ENCODE results near the gene SPATA22.
"Not testable (repeated sequence)": the region's sequence is repeated elsewhere in the genome, so short reads cannot be mapped to it uniquely, and the experiment has no call there.

The SPATA22 gene

GRCh38 chr17:3433215-3433614 lies 38.4 kb downstream of the SPATA22 start:
- not testable (repeated sequence) for H3K9me3 ChIP-seq (ENCODE audit: control insufficient read depth in 2 of 2, low read length in 2 of 2); H3K27ac ChIP-seq (ENCODE audit: low read depth in 2 of 2, low read length in 2 of 2); H3K9ac ChIP-seq (ENCODE audit: low read depth in 1 of 2, low read length in 2 of 2); H3K36me3 ChIP-seq (ENCODE audit: control insufficient read depth in 2 of 2, insufficient read depth in 2 of 2, low read length in 2 of 2); H3K4me1 ChIP-seq (ENCODE audit: control insufficient read depth in 2 of 2, insufficient read depth in 2 of 2, low read length in 2 of 2); H3K27me3 ChIP-seq (ENCODE audit: control insufficient read depth in 2 of 2, insufficient read depth in 2 of 2, low read length in 2 of 2); H3K4me3 ChIP-seq (ENCODE audit: low read length in 2 of 2)

- Histone ChIP-seq H3K4me1 (ENCODE audit: control insufficient read depth in 2 of 2, insufficient read depth in 2 of 2, low read length in 2 of 2) (no peaks in the 10 kb centered on the region), H3K27me3 (ENCODE audit: control insufficient read depth in 2 of 2, insufficient read depth in 2 of 2, low read length in 2 of 2) (no peaks in the 10 kb centered on the region), H3K9ac (ENCODE audit: low read depth in 1 of 2, low read length in 2 of 2) (no peak overlapping the region), H3K9me3 (ENCODE audit: control insufficient read depth in 2 of 2, low read length in 2 of 2) (no peaks in the 10 kb centered on the region), H3K4me3 (ENCODE audit: low read length in 2 of 2) (no peak overlapping the region), H3K27ac (ENCODE audit: low read depth in 2 of 2, low read length in 2 of 2) (no peak overlapping the region), H3K36me3 (ENCODE audit: control insufficient read depth in 2 of 2, insufficient read depth in 2 of 2, low read length in 2 of 2) (no peaks in the 10 kb centered on the region)
Measured at GRCh38 chr17:3418222-3418621, 53.4 kb downstream of the SPATA22 start.

- Histone ChIP-seq H3K9me3 (ENCODE audit: control insufficient read depth in 2 of 2, low read length in 2 of 2) (no peaks in the 10 kb centered on the region), H3K27ac (ENCODE audit: low read depth in 2 of 2, low read length in 2 of 2) (no peak overlapping the region), H3K4me1 (ENCODE audit: control insufficient read depth in 2 of 2, insufficient read depth in 2 of 2, low read length in 2 of 2) (no peaks in the 10 kb centered on the region), H3K36me3 (ENCODE audit: control insufficient read depth in 2 of 2, insufficient read depth in 2 of 2, low read length in 2 of 2) (no peaks in the 10 kb centered on the region), H3K4me3 (ENCODE audit: low read length in 2 of 2) (no peak overlapping the region), H3K27me3 (ENCODE audit: control insufficient read depth in 2 of 2, insufficient read depth in 2 of 2, low read length in 2 of 2) (no peaks in the 10 kb centered on the region), H3K9ac (ENCODE audit: low read depth in 1 of 2, low read length in 2 of 2) (no peak overlapping the region)
Measured at GRCh38 chr17:3415610-3416009, 56.0 kb downstream of the SPATA22 start.

- not testable (repeated sequence) for H3K27me3 ChIP-seq (ENCODE audit: control insufficient read depth in 2 of 2, insufficient read depth in 2 of 2, low read length in 2 of 2); H3K36me3 ChIP-seq (ENCODE audit: control insufficient read depth in 2 of 2, insufficient read depth in 2 of 2, low read length in 2 of 2); H3K27ac ChIP-seq (ENCODE audit: low read depth in 2 of 2, low read length in 2 of 2); H3K4me1 ChIP-seq (ENCODE audit: control insufficient read depth in 2 of 2, insufficient read depth in 2 of 2, low read length in 2 of 2); H3K4me3 ChIP-seq (ENCODE audit: low read length in 2 of 2); H3K9me3 ChIP-seq (ENCODE audit: control insufficient read depth in 2 of 2, low read length in 2 of 2); H3K9ac ChIP-seq (ENCODE audit: low read depth in 1 of 2, low read length in 2 of 2)
Measured at GRCh38 chr17:3412216-3412615, 59.4 kb downstream of the SPATA22 start.

GRCh38 chr17:3411070-3411469 lies 60.5 kb downstream of the SPATA22 start, which contains the start of gene OR3A3:
OR3A3 (plus strand) TSS chr17:3411370.
- H3K9me3 ChIP-seq (ENCODE audit: control insufficient read depth in 2 of 2, low read length in 2 of 2), result no peaks in the 10 kb centered on the region
- H3K4me3 ChIP-seq (ENCODE audit: low read length in 2 of 2), result no peak within 1 kb of the TSS
- H3K9ac ChIP-seq (ENCODE audit: low read depth in 1 of 2, low read length in 2 of 2), result no peak within 1 kb of the TSS
- H3K4me1 ChIP-seq (ENCODE audit: control insufficient read depth in 2 of 2, insufficient read depth in 2 of 2, low read length in 2 of 2), result no peaks in the 10 kb centered on the region
- no peaks in the 10 kb centered on the region for H3K36me3 ChIP-seq (ENCODE audit: control insufficient read depth in 2 of 2, insufficient read depth in 2 of 2, low read length in 2 of 2)
- no peak within 1 kb of the TSS for H3K27ac ChIP-seq (ENCODE audit: low read depth in 2 of 2, low read length in 2 of 2)
- H3K27me3 ChIP-seq (ENCODE audit: control insufficient read depth in 2 of 2, insufficient read depth in 2 of 2, low read length in 2 of 2), result no peaks in the 10 kb centered on the region

GRCh38 chr17:3403856-3404255 lies 67.8 kb downstream of the SPATA22 start:
- not testable (repeated sequence) for H3K4me3 ChIP-seq (ENCODE audit: low read length in 2 of 2); H3K9me3 ChIP-seq (ENCODE audit: control insufficient read depth in 2 of 2, low read length in 2 of 2); H3K4me1 ChIP-seq (ENCODE audit: control insufficient read depth in 2 of 2, insufficient read depth in 2 of 2, low read length in 2 of 2); H3K9ac ChIP-seq (ENCODE audit: low read depth in 1 of 2, low read length in 2 of 2); H3K36me3 ChIP-seq (ENCODE audit: control insufficient read depth in 2 of 2, insufficient read depth in 2 of 2, low read length in 2 of 2); H3K27me3 ChIP-seq (ENCODE audit: control insufficient read depth in 2 of 2, insufficient read depth in 2 of 2, low read length in 2 of 2); H3K27ac ChIP-seq (ENCODE audit: low read depth in 2 of 2, low read length in 2 of 2)

- Histone ChIP-seq H3K4me1 (ENCODE audit: control insufficient read depth in 2 of 2, insufficient read depth in 2 of 2, low read length in 2 of 2) (no peaks in the 10 kb centered on the region), H3K36me3 (ENCODE audit: control insufficient read depth in 2 of 2, insufficient read depth in 2 of 2, low read length in 2 of 2) (no peaks in the 10 kb centered on the region), H3K27me3 (ENCODE audit: control insufficient read depth in 2 of 2, insufficient read depth in 2 of 2, low read length in 2 of 2) (no peaks in the 10 kb centered on the region), H3K4me3 (ENCODE audit: low read length in 2 of 2) (no peak overlapping the region), H3K9me3 (ENCODE audit: control insufficient read depth in 2 of 2, low read length in 2 of 2) (no peaks in the 10 kb centered on the region), H3K27ac (ENCODE audit: low read depth in 2 of 2, low read length in 2 of 2) (no peak overlapping the region), H3K9ac (ENCODE audit: low read depth in 1 of 2, low read length in 2 of 2) (no peak overlapping the region)
Measured at GRCh38 chr17:3401786-3402185, 69.8 kb downstream of the SPATA22 start.

GRCh38 chr17:3400055-3400454 lies 71.6 kb downstream of the SPATA22 start:
- Histone ChIP-seq H3K4me1 (ENCODE audit: control insufficient read depth in 2 of 2, insufficient read depth in 2 of 2, low read length in 2 of 2) (no peaks in the 10 kb centered on the region), H3K9ac (ENCODE audit: low read depth in 1 of 2, low read length in 2 of 2) (no peak overlapping the region), H3K4me3 (ENCODE audit: low read length in 2 of 2) (no peak overlapping the region), H3K36me3 (ENCODE audit: control insufficient read depth in 2 of 2, insufficient read depth in 2 of 2, low read length in 2 of 2) (no peaks in the 10 kb centered on the region), H3K9me3 (ENCODE audit: control insufficient read depth in 2 of 2, low read length in 2 of 2) (no peaks in the 10 kb centered on the region), H3K27ac (ENCODE audit: low read depth in 2 of 2, low read length in 2 of 2) (no peak overlapping the region), H3K27me3 (ENCODE audit: control insufficient read depth in 2 of 2, insufficient read depth in 2 of 2, low read length in 2 of 2) (no peaks in the 10 kb centered on the region)

- Histone ChIP-seq H3K27ac (ENCODE audit: low read depth in 2 of 2, low read length in 2 of 2) (no peak within 1 kb of the TSS), H3K9me3 (ENCODE audit: control insufficient read depth in 2 of 2, low read length in 2 of 2) (no peaks in the 10 kb centered on the region), H3K27me3 (ENCODE audit: control insufficient read depth in 2 of 2, insufficient read depth in 2 of 2, low read length in 2 of 2) (no peaks in the 10 kb centered on the region), H3K4me1 (ENCODE audit: control insufficient read depth in 2 of 2, insufficient read depth in 2 of 2, low read length in 2 of 2) (no peaks in the 10 kb centered on the region), H3K36me3 (ENCODE audit: control insufficient read depth in 2 of 2, insufficient read depth in 2 of 2, low read length in 2 of 2) (no peaks in the 10 kb centered on the region), H3K4me3 (ENCODE audit: low read length in 2 of 2) (no peak within 1 kb of the TSS), H3K9ac (ENCODE audit: low read depth in 1 of 2, low read length in 2 of 2) (no peak within 1 kb of the TSS)
Measured at GRCh38 chr17:3398310-3398709, 73.3 kb downstream of the SPATA22 start, which contains the start of gene OR1E1. OR1E1 (minus strand) TSS chr17:3398410; CDS start chr17:3398410, 0 bp downstream.

GRCh38 chr17:3397801-3398200 lies 73.8 kb downstream of the SPATA22 start:
- not testable (repeated sequence) for H3K9ac ChIP-seq (ENCODE audit: low read depth in 1 of 2, low read length in 2 of 2); H3K4me3 ChIP-seq (ENCODE audit: low read length in 2 of 2); H3K4me1 ChIP-seq (ENCODE audit: control insufficient read depth in 2 of 2, insufficient read depth in 2 of 2, low read length in 2 of 2); H3K9me3 ChIP-seq (ENCODE audit: control insufficient read depth in 2 of 2, low read length in 2 of 2); H3K36me3 ChIP-seq (ENCODE audit: control insufficient read depth in 2 of 2, insufficient read depth in 2 of 2, low read length in 2 of 2); H3K27ac ChIP-seq (ENCODE audit: low read depth in 2 of 2, low read length in 2 of 2); H3K27me3 ChIP-seq (ENCODE audit: control insufficient read depth in 2 of 2, insufficient read depth in 2 of 2, low read length in 2 of 2)

Data from mucosa of rectum (tissue), 2 donors.